ENCODE measurements around the gene ZC3H12C.

GRCh38 chr11:110078923-110079544, 14.2 kb upstream of the ZC3H12C start:
- TF ChIP-seq CTCF (IDR thresholded peaks at IDR 0.05), result no peak
- no peak for TF ChIP-seq POLR2A (IDR thresholded peaks at IDR 0.05)

Data from Peyer's patch (tissue), 4 donors.